GM12874 (cell line): ENCODE data around the gene HOXA1.

ENCODE experiments used
- CTCF ChIP-seq: IDR thresholded peaks from 2 replicates; pipeline ENCODE4 v1.5.1; 2011; ENCODE audit warnings: low read depth, mild to moderate bottlenecking, control low read depth, low read length, moderate library complexity; ENCODE audit not compliant: insufficient read depth

Gene HOXA1

GRCh38 chr7:27117887-27118491 is 22.2 kb upstream of the HOXA1 start:
- no peak for TF ChIP-seq CTCF

- no peak for TF ChIP-seq CTCF
Measured at GRCh38 chr7:27116962-27117886, 21.4 kb upstream of the HOXA1 start.

DNA sequence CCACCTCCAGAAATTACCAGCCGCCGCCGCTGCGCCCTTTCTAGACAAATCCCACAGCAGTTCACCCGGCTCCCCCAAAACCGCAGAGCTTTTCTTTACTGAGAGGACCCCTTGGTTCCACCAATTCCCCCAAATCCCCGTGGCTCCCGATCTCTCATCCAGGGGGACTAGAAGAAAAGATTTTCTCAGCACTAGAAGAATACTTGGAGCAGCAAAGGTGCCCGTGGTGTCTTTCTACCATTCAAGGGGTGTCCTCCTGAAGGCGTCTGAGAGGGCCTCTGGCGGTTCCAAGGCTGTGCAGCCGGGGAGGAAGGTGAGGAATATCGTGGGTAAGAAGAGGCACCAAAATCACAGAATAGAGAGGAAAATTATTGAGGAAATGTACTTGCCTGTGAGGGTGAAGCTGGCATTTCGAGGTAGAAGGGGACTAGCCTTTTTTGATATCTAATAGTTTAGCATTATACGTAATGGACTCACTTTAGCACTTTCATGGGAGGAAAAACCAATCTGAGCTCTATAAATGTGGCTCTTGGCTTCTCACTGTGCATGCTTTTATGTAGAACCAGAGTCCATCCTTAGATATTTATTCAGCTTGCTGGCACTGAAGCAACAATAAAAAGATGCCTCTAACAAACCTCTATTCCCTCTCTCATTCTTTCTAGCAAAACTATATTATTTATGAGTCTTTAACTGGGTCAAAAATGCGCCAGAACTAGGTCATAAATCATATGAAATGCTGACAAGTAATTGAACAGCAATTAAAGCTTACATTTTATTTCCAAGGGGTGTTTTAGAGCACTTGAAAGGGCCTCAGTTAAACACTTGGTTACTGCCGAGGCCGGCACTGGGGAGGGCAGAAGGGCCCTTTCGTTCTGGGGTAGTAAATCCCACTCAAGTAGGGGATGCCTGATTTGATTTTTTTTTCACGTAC is 20.5 kb upstream of the HOXA1 start:
- TF ChIP-seq CTCF = no peak

- no peak for TF ChIP-seq CTCF
Measured at GRCh38 chr7:27115221-27116026, 19.6 kb upstream of the HOXA1 start.

DNA sequence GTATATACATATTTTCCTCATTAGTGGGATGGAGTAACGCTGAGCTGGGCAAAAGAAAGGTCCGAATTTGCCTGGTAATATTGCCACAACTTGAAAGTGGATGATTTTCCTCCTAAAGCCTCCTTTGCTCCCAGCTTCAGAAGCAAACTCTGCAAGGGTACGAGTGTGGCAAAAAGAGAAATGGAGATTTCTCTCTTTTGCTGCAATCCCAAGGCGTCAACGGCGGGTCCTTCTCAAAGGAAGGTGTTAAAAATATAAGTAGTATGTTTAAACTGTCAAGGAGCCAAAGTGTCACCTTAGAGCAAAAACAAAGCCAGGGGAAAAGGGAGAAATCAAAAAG is 19.1 kb upstream of the HOXA1 start:
- no peak for TF ChIP-seq CTCF

DNA sequence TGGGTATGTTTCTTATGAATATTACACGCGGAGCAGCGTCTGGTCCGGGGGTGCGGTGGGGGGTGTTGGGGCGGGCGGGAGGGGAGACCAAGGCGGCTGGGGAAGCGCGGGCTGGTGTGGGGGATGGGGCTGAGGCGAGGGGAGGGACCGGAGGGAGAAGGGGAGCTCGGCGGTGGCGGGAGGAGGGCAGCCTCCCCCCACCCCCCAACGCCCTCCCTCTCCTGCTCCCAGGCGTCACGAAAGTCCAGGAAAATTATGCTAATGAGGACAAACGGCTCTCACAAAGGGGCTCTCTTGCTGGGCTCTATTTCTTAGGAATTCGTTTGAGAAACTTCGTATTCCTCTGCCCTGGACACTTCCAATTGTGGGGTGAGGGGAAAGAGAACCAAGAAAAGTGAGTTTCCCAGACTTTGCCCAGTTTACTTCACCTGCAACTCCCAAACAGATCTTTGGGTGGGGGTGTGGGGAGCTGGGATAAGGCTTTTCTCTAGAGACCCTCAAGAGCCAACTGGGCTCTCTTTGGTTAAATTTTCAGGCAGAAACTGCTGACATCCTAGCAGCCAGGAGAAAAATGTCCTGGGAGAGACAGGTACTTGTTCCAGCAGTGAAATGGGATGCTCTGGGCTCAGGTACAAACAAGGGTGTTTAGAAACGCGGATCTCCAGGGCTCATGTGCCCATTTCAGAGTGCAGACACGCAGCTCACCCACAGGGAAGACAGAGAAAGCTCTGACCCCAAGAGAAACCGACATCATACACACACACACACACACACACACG is 18.4 kb upstream of the HOXA1 start:
- TF ChIP-seq CTCF = no peak
